ENCODE data around the gene PTPRJ.
"Not testable (repeated sequence)": the region's sequence is repeated elsewhere in the genome, so short reads cannot be mapped to it uniquely, and the experiment has no call there.

Gene PTPRJ

GRCh38 chr11:48017831-48018527 lies 37.6 kb downstream of the PTPRJ start:
- DNase-seq (ENCODE audit: low read depth in 2 of 2): no peak

- no peak for DNase-seq (ENCODE audit: low read depth in 2 of 2)
Measured at GRCh38 chr11:48018528-48019216, 38.3 kb downstream of the PTPRJ start.

DNA sequence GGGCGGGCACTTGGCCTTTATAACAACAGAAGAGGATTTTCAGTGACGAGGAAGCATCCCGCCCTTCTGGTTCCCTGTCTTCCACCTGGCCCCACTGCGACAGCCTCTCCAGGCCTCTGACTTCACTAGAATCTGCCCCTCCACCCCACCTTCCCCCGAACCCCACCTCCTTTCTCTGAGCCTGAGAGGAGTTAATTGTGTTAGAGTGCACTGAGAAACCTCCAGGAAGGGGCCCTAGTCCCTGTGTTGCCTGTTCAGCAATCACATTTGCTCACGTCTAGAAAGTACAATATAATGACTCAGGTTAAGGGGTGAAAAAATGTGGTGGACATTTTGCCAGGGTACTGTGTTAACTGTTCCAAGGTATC lies 38.8 kb downstream of the PTPRJ start:
- DNase-seq (ENCODE audit: low read depth in 2 of 2): no peak

DNA sequence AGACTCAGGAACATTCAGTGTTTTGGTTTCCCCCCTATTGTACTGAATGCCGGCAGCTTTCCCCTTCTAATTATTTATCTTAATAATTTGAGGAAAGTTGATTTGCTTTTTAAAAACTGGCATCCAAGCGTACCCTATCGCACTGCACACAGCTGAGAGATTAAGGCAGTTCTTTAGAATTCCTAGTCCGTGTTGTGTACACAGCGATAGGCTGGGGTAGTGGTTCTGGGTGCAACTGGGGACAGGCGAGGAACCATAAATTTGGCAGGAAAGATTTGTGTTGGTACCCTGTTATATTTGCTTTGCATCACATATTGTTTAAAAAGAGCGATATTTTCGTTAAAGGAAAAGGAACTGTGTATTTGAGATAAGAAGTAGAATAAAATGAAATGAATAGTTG lies 39.2 kb downstream of the PTPRJ start:
- DNase-seq (ENCODE audit: low read depth in 2 of 2): no peak

GRCh38 chr11:48020092-48020755 lies 39.9 kb downstream of the PTPRJ start:
- DNase-seq (ENCODE audit: low read depth in 2 of 2): no peak

DNA sequence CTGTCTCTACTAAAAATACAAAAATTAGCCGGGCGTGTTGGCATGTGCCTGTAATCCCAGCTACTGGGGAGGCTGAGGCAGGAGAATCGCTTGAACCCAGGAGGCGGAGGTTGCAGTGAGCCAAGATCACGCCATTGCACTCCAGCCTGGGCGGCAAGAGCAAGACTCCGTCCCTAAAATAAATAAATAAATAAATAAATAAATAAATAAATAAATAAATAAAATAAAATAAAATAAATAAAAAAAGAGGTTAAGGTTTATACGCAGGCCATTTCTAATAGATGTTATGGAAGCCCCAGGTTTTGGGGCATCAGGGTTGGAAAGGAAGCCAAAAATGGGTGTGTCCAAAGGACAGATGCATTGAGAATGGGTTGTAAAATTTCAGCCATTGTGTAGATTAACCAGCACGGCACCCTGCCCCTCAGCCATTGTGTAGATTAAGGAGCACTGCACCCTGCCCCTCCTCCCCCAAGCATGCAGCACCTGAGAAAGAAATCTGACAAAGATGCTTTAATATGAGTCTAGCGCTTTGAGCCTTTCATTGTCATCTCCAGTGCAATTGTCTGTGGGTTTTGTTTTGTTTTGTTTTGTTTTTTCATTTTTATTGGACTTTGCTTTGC lies 41.0 kb downstream of the PTPRJ start:
- not testable (repeated sequence) for DNase-seq (ENCODE audit: low read depth in 2 of 2)

DNA sequence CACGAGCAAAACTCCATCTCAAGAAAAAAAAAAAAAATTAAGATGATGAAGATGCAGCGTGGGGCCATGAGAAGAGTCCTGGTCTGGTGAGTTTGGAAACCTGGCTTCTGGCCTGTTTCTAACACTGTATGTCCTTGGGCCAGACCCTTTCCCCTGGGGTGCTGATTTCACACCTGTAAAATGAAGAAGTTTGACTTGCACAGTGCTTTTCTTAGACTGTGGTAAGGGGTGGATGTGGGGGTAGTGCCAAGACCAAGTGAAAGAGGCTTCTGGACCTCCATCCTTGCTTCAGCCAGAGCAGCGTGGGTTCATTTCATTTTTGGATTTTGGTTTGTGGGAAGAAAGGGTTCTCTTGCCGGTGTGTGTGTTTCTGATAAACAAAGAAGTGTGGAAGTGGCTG lies 42.1 kb downstream of the PTPRJ start:
- DNase-seq (ENCODE audit: low read depth in 2 of 2): no peak

GRCh38 chr11:48023608-48024007 lies 43.2 kb downstream of the PTPRJ start:
- DNase-seq (ENCODE audit: low read depth in 2 of 2): not testable (repeated sequence)

DNA sequence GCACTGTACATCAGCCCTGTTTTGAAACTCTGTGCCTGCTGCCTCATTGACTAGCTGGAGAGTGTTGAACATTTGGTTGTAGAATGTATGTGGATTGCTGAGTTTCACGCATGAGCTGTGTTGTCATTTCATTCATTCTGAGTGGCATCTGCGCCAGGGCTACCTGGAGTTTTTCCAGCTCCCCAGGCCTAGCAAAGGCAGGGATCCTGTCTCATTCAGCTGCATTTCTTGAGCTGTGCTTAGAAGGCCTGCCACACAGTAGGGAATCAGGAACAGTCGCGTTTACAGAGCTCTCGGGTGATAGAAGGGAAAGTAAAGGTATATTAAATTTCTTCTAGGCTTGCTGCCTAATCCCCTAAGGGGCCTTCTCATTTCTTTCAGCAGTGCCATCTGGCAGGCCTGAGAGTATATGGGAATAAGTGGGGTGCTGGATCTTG lies 44.3 kb downstream of the PTPRJ start:
- no peak for DNase-seq (ENCODE audit: low read depth in 2 of 2)

DNA sequence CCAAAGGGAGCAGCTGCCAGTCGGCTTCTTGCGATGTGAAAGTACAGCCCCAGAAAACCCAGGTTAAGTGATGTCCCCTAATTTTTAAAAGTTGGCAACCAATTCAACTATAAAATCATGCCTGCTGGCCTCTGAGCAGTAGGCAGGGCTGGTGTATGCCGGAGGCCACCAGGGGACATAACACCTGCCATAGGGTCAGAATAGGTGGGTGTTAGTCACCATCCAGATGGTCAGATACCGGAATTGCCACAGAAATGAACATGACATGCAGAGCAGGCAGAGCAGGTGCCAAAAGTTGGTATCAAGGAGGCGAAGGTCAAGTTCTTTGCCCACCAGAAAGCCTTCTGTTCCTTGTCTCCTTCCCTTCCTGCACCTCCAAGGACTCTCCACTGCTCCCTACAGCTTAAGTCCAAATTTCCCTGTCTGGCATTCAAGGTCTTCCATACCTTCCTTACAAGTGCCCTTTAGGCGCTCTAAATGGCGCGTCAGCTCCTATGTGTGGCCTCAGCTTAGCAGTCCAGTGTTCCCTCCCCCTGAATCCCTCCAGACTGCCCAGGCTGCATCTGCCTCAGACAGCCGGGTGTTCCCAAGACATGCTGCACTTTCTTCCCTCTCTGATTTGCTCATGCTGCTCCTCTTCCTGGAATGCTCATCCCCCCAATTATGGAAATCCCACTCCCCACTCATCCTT lies 45.1 kb downstream of the PTPRJ start:
- DNase-seq (ENCODE audit: low read depth in 2 of 2): no peak

DNA sequence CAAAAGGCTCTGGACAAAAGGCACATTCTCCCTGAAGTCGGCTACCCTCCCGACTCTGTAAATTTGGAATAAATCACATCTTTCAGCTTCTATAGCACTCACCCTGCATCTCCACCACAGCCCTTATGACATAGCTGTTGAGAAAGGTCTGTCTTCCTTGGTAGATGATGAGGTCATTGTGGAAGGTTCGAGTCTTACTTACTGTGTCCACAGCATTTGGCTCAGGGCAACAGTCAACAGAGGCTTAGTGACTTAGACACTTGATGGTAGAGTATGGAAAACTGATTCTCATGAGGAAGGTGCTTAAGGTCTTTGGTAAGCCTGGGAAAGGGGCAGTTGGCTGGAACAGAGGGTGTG lies 45.6 kb downstream of the PTPRJ start:
- DNase-seq (ENCODE audit: low read depth in 2 of 2): no peak

DNA sequence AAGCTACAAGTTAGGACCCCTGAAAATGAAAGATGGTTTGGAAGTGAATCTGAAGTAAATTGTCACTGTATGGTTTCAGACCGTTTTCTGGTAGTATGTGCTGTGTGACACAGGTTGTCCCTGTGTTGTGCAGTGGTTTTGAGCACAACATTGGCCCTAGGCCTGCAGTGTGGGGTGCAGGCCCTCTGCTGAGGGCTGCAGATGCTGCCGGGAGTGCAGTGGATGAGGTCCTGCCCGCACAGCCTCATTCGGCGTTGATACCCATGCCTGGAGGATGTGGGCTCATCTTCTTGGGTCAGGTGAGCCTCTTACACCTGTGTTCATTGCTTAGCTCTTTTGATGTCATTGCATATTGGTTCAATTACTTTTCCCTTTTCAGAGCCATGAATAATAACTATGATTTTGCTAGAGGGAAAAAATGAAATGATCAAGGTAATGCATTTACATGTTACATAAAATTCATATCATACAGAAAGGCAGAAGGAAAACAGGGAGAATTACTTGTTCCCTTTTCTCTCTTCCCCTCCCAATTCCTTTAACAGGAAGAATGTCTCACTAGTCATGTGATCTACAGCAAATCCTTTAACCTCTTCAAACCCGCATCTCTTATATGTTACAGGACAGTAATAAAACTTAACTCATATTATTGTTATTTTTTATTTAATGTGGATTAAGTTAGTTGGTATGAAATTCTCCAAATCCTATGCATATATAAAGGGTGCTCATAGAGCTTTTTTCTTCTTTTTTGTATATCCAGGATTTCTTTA lies 48.7 kb downstream of the PTPRJ start:
- DNase-seq (ENCODE audit: low read depth in 2 of 2): no peak

- no peak for DNase-seq (ENCODE audit: low read depth in 2 of 2)
Measured at GRCh38 chr11:48029681-48030290, 49.4 kb downstream of the PTPRJ start.

- no peak for DNase-seq (ENCODE audit: low read depth in 2 of 2)
Measured at GRCh38 chr11:48031602-48032001, 51.2 kb downstream of the PTPRJ start.

- no peak for DNase-seq (ENCODE audit: low read depth in 2 of 2)
Measured at GRCh38 chr11:48032721-48033120, 52.4 kb downstream of the PTPRJ start.

- DNase-seq (ENCODE audit: low read depth in 2 of 2): no peak
Measured at GRCh38 chr11:48033918-48034341, 53.6 kb downstream of the PTPRJ start.

- no peak for DNase-seq (ENCODE audit: low read depth in 2 of 2)
Measured at GRCh38 chr11:48034926-48035871, 54.8 kb downstream of the PTPRJ start.

GRCh38 chr11:48036011-48036410 lies 55.7 kb downstream of the PTPRJ start:
- DNase-seq (ENCODE audit: low read depth in 2 of 2): no peak

GRCh38 chr11:48036466-48036865 lies 56.1 kb downstream of the PTPRJ start:
- no peak for DNase-seq (ENCODE audit: low read depth in 2 of 2)
